NCI-H345 treated with DMSO at 0.1 percent for 48 hours (cell line): ENCODE data around the gene MRAP.

Experiments used
- DNase-seq: peaks from one replicate; lab custom pipeline; 2025; ENCODE audit not compliant: unreplicated experiment; lab: John Stamatoyannopoulos, UW

MRAP gene

GRCh38 chr21:32347977-32348376 lies 49.3 kb downstream of the MRAP start:
- DNase-seq, result no peak

- DNase-seq, result no peak
Measured at GRCh38 chr21:32348604-32349332, 50.1 kb downstream of the MRAP start.

GRCh38 chr21:32349333-32349944 lies 50.8 kb downstream of the MRAP start:
- DNase-seq, result no peak

GRCh38 chr21:32350211-32350980 lies 51.7 kb downstream of the MRAP start:
- no peak for DNase-seq

GRCh38 chr21:32350981-32351380 lies 52.3 kb downstream of the MRAP start:
- no peak for DNase-seq

- DNase-seq, result no peak
Measured at GRCh38 chr21:32351428-32351827, 52.8 kb downstream of the MRAP start.

- no peak for DNase-seq
Measured at GRCh38 chr21:32352526-32352925, 53.9 kb downstream of the MRAP start.

GRCh38 chr21:32353002-32353711 lies 54.5 kb downstream of the MRAP start:
- DNase-seq, result no peak

- no peak for DNase-seq
Measured at GRCh38 chr21:32356874-32357395, 58.3 kb downstream of the MRAP start.

GRCh38 chr21:32359719-32360260 lies 61.1 kb downstream of the MRAP start:
- no peak for DNase-seq

GRCh38 chr21:32360401-32360975 lies 61.8 kb downstream of the MRAP start:
- DNase-seq, result no peak
